Sigmoid colon (tissue), 7 donors: ENCODE measurements around the gene AGTRAP. TPM values are rescaled to one million over a fixed set of nuclear protein-coding genes. Genes with fewer than 3 reads are reported as not detected.

ENCODE experiments used
- DNase-seq: peaks from one replicate; pipeline ENCODE4 v3.0.0-alpha.2; 2019
- H3K27ac ChIP-seq, 4 donors: fragments of 200-600 bp; sonication (generic); one replicate each; pipeline ENCODE4 v1.5.1; 2016 to 2019; ENCODE audit warnings: mild to moderate bottlenecking in 1 of 4
- H3K27me3 ChIP-seq, 3 donors: fragments of 200-600 bp; sonication (generic); one replicate each; pipeline ENCODE4 v1.5.1; 2019; ENCODE audit warnings: mild to moderate bottlenecking in 1 of 3
- H3K36me3 ChIP-seq, 4 donors: fragments of 200-600 bp; sonication (generic); one replicate each; pipeline ENCODE4 v1.5.1; 2016 to 2019
- H3K4me1 ChIP-seq, 4 donors: fragments of 200-600 bp; sonication (generic); one replicate each; pipeline ENCODE4 v1.5.1; 2017 to 2019
- H3K4me3 ChIP-seq, 4 donors: fragments of 200-600 bp; sonication (generic); one replicate each; pipeline ENCODE4 v1.5.1; 2017 to 2019; ENCODE audit warnings: mild to moderate bottlenecking in 2 of 4, moderate library complexity in 1 of 4
- H3K9me3 ChIP-seq, 4 donors: fragments of 200-600 bp in 3 of 4; sonication (generic) in 3 of 4; one replicate each; pipeline versions ENCODE4 v1.5.1 to v1.6.1; 2013 to 2019
- EP300 ChIP-seq, 4 donors: sonication (generic); formaldehyde crosslinking; IDR thresholded peaks; one replicate each; pipeline ENCODE4 v1.6.1; 2017; ENCODE audit warnings: antibody characterized with exemption in 4 of 4
- POLR2A ChIP-seq, 2 donors: fragments of 450-650 bp; IDR thresholded peaks; one replicate each; pipeline ENCODE4 v1.6.1; 2016; ENCODE audit warnings: antibody characterized with exemption in 2 of 2, mild to moderate bottlenecking in 2 of 2, moderate library complexity in 2 of 2
- POLR2AphosphoS5 ChIP-seq, 4 donors: sonication (generic); formaldehyde crosslinking; IDR thresholded peaks; one replicate each; pipeline ENCODE4 v1.6.1; 2017; ENCODE audit warnings: antibody characterized with exemption in 4 of 4
- WGBS, 2 donors: extraction: QIAGEN DNeasy Blood & Tissue Kit; methylation state at CpG; one replicate each; pipeline ENCODE4 v1.1.7; 2013; 5-methylcytosine and 5-hydroxymethylcytosine counted together
- intact Hi-C: fragments of 100-400 bp; cut with DNase I; formaldehyde crosslinking; loops from one replicate; pipeline ENCODE4 v1.15.1; 2023
- polyA plus RNA-seq, 3 donors: library from polyadenylated mRNA; stranded (reverse); fragments of 200-250 nt; gene quantifications; one replicate each; pipeline ENCODE4 v1.2.3, GENCODE V29; 2013
- total RNA-seq, 4 donors: library from RNA; depleted of rRNA; stranded (reverse); fragments of >200 nt; gene quantifications; one replicate each; pipeline ENCODE4 v1.1.0, GENCODE V29; 2016
- TF ChIP-seq, protein P1 (sequence below), 4 experiments: fragments of 450-650 bp in 3 of 4; fragments of 200-600 bp in 1 of 4; IDR thresholded peaks; one replicate each; pipeline ENCODE4 v1.5.1; 2016 to 2019; ENCODE audit warnings: antibody characterized with exemption in 4 of 4, mild to moderate bottlenecking in 3 of 4, moderate library complexity in 2 of 4
- donor health status: healthy with polysubstance abuse.
- donor health status: Bipolar disorder and iron deficiency.
- donor health status: healthy.

The AGTRAP gene
- total and polyA plus RNA-seq, 7 donors: 6.7 to 58.3 (median 27.7) TPM

DNA sequence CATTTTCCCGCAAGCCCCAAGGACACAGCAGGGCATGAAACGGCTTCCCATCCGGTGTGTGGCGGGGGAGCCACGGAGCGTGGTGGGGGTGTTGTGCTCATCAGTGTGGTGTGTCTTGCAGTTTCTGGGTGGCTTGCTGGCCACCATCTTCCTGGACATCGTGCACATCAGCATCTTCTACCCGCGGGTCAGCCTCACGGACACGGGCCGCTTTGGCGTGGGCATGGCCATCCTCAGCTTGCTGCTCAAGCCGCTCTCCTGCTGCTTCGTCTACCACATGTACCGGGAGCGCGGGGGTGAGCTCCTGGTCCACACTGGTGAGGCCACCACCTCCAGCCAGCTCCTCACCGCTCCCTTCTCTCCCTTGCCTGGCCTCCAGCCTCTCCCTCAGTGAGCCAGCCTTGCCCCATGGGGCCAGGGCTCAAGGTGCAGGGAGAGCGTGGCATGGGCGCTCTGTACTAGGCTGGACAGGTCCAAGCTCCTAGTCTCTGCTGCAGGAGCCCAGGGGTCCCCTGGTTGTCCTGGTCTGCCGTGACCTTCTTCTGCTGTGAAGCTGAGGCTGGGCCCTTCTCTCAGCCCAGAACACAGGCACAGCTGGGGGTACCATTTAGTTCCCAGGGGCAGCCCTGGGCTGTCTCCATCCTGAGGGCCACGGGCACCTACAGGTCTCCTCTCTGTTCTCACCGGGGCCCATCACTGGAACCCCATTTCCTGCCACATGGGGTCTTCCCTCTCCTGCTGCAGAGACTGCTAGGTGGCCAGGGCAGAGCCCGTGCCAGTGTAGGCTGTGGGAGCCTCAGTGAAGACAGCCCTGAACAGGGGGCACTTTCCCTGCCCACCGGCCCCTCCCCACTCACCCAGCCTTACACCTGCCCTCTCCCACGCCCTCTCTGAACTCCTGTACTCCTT, 12.6 kb downstream of the AGTRAP start:
- intact Hi-C loops: no loop called here
- Histone ChIP-seq H3K9me3 (no peaks in the 10 kb centered on the region), H3K27ac (no peak overlapping the region), H3K27me3 (no peaks in the 10 kb centered on the region), H3K4me1 (no peaks in the 10 kb centered on the region), H3K36me3 (peaks cover 0 to 53% (median 4%) of the 10 kb centered on the region in 4 donors), H3K4me3 (no peak overlapping the region)
- 94 to 95% methylated on average over 27 of the region's 27 CpGs for WGBS, 2 donors
- no peak for DNase-seq
- TF ChIP-seq POLR2A (IDR thresholded peaks at IDR 0.05) (no peak), POLR2AphosphoS5 (IDR thresholded peaks at IDR 0.05) (no peak), EP300 (IDR thresholded peaks at IDR 0.05) (no peak)
- TF ChIP-seq, protein P1, sequence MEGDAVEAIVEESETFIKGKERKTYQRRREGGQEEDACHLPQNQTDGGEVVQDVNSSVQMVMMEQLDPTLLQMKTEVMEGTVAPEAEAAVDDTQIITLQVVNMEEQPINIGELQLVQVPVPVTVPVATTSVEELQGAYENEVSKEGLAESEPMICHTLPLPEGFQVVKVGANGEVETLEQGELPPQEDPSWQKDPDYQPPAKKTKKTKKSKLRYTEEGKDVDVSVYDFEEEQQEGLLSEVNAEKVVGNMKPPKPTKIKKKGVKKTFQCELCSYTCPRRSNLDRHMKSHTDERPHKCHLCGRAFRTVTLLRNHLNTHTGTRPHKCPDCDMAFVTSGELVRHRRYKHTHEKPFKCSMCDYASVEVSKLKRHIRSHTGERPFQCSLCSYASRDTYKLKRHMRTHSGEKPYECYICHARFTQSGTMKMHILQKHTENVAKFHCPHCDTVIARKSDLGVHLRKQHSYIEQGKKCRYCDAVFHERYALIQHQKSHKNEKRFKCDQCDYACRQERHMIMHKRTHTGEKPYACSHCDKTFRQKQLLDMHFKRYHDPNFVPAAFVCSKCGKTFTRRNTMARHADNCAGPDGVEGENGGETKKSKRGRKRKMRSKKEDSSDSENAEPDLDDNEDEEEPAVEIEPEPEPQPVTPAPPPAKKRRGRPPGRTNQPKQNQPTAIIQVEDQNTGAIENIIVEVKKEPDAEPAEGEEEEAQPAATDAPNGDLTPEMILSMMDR (IDR thresholded peaks at IDR 0.05): no peak

DNA sequence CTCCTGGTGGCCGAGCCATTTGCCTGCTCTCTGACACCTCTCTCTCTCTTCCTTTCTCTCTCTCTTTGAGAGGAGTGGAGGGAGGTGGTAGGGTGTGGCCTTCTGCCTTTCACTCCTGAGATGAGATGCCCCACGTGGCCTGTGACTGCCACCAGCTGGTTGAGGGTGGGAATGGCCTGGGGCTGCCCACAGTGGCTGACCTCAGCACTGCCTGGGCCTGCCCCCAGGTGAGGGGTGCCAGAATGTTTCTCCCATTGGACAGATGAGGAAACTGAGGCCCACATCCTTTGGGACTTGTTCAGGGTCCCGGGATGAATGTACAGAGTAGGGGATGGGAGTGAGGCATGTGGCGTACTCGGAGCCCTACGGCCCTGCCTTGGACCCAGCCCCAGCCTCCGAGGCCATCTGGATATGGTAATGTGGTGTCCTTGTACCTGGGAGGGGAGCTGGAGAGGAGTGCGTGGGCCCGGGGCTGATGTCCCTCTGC, 13.3 kb downstream of the AGTRAP start:
- Histone ChIP-seq H3K9me3 (no peaks in the 10 kb centered on the region), H3K27me3 (no peaks in the 10 kb centered on the region), H3K27ac (no peak overlapping the region), H3K4me1 (no peaks in the 10 kb centered on the region), H3K4me3 (no peak overlapping the region), H3K36me3 (peaks cover 0 to 53% (median 4%) of the 10 kb centered on the region in 4 donors)
- TF ChIP-seq, protein P1 (IDR thresholded peaks at IDR 0.05): peak in 2 of 4 experiments; percentile 16 to 40
- no peak for TF ChIP-seq EP300 (IDR thresholded peaks at IDR 0.05)
- DNase-seq: no peak
- WGBS, 2 donors: 77 to 82% methylated on average over 9 of the region's 9 CpGs
- intact Hi-C loops: no loop called here

DNA sequence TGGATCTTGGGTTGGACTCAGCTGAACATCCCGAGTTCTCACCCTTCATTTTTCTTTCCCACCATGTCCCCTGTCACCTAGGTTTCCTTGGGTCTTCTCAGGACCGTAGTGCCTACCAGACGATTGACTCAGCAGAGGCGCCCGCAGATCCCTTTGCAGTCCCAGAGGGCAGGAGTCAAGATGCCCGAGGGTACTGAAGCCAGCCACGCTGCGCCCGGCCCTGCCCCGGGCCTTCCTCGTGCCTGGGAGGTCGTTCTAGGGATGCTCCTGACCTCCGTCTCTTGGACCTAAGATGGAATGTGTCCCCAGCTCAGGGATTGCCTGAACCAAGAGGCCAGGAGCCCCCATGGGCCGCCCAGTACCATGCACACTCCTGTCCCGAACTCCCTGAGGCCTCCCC, 14.1 kb downstream of the AGTRAP start:
- 94 to 95% methylated on average over 15 of the region's 15 CpGs for WGBS, 2 donors
- no peak overlapping the region for H3K27ac ChIP-seq
- H3K36me3 ChIP-seq: peaks cover 0 to 53% (median 4%) of the 10 kb centered on the region in 4 donors
- H3K4me1 ChIP-seq: no peaks in the 10 kb centered on the region
- intact Hi-C loops: no loop called here
- DNase-seq: no peak
- TF ChIP-seq POLR2AphosphoS5 (IDR thresholded peaks at IDR 0.05): no peak
- TF ChIP-seq EP300 (IDR thresholded peaks at IDR 0.05): no peak
- no peak for TF ChIP-seq POLR2A (IDR thresholded peaks at IDR 0.05)
- TF ChIP-seq, protein P1 (IDR thresholded peaks at IDR 0.05): no peak
- no peaks in the 10 kb centered on the region for H3K27me3 ChIP-seq
- H3K9me3 ChIP-seq: no peaks in the 10 kb centered on the region
- no peak overlapping the region for H3K4me3 ChIP-seq

DNA sequence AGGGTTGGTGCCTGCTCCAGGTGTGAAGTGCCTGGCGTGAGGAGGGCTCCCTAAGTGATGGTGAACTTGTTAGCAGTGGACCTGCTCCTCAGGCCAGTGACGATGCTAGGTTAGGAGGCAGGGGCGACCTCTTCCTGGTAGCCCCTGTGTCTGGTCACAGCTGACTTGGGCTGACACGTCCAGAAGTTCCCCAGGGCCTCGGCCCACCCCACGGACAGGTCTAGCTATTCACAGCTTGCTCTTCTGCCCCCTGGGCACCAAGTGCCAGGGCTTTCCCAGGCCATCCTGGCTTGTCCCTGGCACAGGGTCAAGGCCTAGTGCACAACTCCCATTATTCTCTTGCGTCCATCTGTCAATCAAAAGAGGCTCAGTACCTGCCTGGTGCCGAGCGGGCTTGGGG, 15.2 kb downstream of the AGTRAP start:
- 92 to 94% methylated on average over 9 of the region's 9 CpGs for WGBS, 2 donors
- peaks cover 0 to 3% (median 0%) of the 10 kb centered on the region in 3 donors for H3K27me3 ChIP-seq
- intact Hi-C loops: no loop called here
- no peak overlapping the region for H3K4me3 ChIP-seq
- H3K27ac ChIP-seq: no peak overlapping the region
- TF ChIP-seq POLR2A (IDR thresholded peaks at IDR 0.05) (no peak), EP300 (IDR thresholded peaks at IDR 0.05) (no peak), POLR2AphosphoS5 (IDR thresholded peaks at IDR 0.05) (no peak)
- TF ChIP-seq, protein P1 (IDR thresholded peaks at IDR 0.05): no peak
- DNase-seq: no peak
- H3K36me3 ChIP-seq: peaks cover 0 to 49% (median 4%) of the 10 kb centered on the region in 4 donors
- H3K4me1 ChIP-seq: no peaks in the 10 kb centered on the region
- no peaks in the 10 kb centered on the region for H3K9me3 ChIP-seq
